ENCODE measurements around the gene COL17A1. TPM values are rescaled to one million over a fixed set of nuclear protein-coding genes. Genes with fewer than 3 reads are reported as not detected.

The COL17A1 gene
- total RNA-seq, 4 donors from 2014 or later: under 0.01 to 2.9 (median 0.98) TPM; not detected in 1

GRCh38 chr10:104119996-104120395 lies 34.3 kb upstream of the COL17A1 start:
- H3K4me3 ChIP-seq: no peak overlapping the region
- H3K27ac ChIP-seq: peak overlapping the region; percentile 99
- no peaks in the 10 kb centered on the region for H3K27me3 ChIP-seq
- H3K4me1 ChIP-seq: peaks cover 0 to 5% of the 10 kb centered on the region in 2 donors
- no peak for DNase-seq
- TF ChIP-seq CTCF (IDR thresholded peaks at IDR 0.05): no peak
- no peaks in the 10 kb centered on the region for H3K36me3 ChIP-seq
- H3K9me3 ChIP-seq: no peaks in the 10 kb centered on the region
- intact Hi-C loops (cut with DNase I; ENCODE audit: low total_unique reads): no loop called here

GRCh38 chr10:104117839-104118323 lies 32.2 kb upstream of the COL17A1 start:
- no peaks in the 10 kb centered on the region for H3K36me3 ChIP-seq
- peaks cover 0 to 5% of the 10 kb centered on the region in 2 donors for H3K4me1 ChIP-seq
- no peak for DNase-seq
- intact Hi-C loops (cut with DNase I; ENCODE audit: low total_unique reads): no loop called here
- H3K4me3 ChIP-seq: no peak overlapping the region
- H3K27me3 ChIP-seq: no peaks in the 10 kb centered on the region
- TF ChIP-seq POLR2A (IDR thresholded peaks at IDR 0.05) (no peak), CTCF (IDR thresholded peaks at IDR 0.05) (no peak)
- no peaks in the 10 kb centered on the region for H3K9me3 ChIP-seq
- H3K27ac ChIP-seq: no peak overlapping the region

GRCh38 chr10:104113376-104113956 lies 27.8 kb upstream of the COL17A1 start:
- Histone ChIP-seq H3K36me3 (no peaks in the 10 kb centered on the region), H3K27ac (no peak overlapping the region), H3K4me1 (no peaks in the 10 kb centered on the region), H3K9me3 (no peaks in the 10 kb centered on the region), H3K27me3 (no peaks in the 10 kb centered on the region), H3K4me3 (no peak overlapping the region)
- no peak for TF ChIP-seq POLR2A (IDR thresholded peaks at IDR 0.05)
- TF ChIP-seq CTCF (IDR thresholded peaks at IDR 0.05): no peak
- no peak for DNase-seq
- intact Hi-C loops (cut with DNase I; ENCODE audit: low total_unique reads): no loop called here

GRCh38 chr10:104109908-104110662 lies 24.4 kb upstream of the COL17A1 start:
- Histone ChIP-seq H3K4me1 (no peaks in the 10 kb centered on the region), H3K4me3 (no peak overlapping the region), H3K27me3 (no peaks in the 10 kb centered on the region), H3K36me3 (no peaks in the 10 kb centered on the region), H3K27ac (no peak overlapping the region), H3K9me3 (no peaks in the 10 kb centered on the region)
- intact Hi-C loops (cut with DNase I; ENCODE audit: low total_unique reads): no loop called here
- DNase-seq: no peak
- TF ChIP-seq POLR2A (IDR thresholded peaks at IDR 0.05): no peak
- TF ChIP-seq CTCF (IDR thresholded peaks at IDR 0.05): no peak

- H3K4me3 ChIP-seq: no peak overlapping the region
- H3K27me3 ChIP-seq: no peaks in the 10 kb centered on the region
- H3K9me3 ChIP-seq: no peaks in the 10 kb centered on the region
- no peak for TF ChIP-seq CTCF (IDR thresholded peaks at IDR 0.05)
- TF ChIP-seq POLR2A (IDR thresholded peaks at IDR 0.05): no peak
- H3K27ac ChIP-seq: no peak overlapping the region
- H3K4me1 ChIP-seq: no peaks in the 10 kb centered on the region
- DNase-seq: no peak
- no peaks in the 10 kb centered on the region for H3K36me3 ChIP-seq
- intact Hi-C loops (cut with DNase I; ENCODE audit: low total_unique reads): no loop called here
Measured at GRCh38 chr10:104104926-104105325, 19.2 kb upstream of the COL17A1 start.

Measured in uterus (tissue), 4 donors.